HG03066 (cell line): Measurements from ENCODE around the gene ASIC5.
"Not testable (repeated sequence)": the region's sequence is repeated elsewhere in the genome, so short reads cannot be mapped to it uniquely, and the experiment has no call there.

Source experiments
- ATAC-seq: cut with Tn5 transposase; IDR thresholded peaks from one replicate; pipeline ENCODE4 v1.9.1; 2021; ENCODE audit warnings: low read depth; ENCODE audit not compliant: unreplicated experiment

The ASIC5 gene, protein sequence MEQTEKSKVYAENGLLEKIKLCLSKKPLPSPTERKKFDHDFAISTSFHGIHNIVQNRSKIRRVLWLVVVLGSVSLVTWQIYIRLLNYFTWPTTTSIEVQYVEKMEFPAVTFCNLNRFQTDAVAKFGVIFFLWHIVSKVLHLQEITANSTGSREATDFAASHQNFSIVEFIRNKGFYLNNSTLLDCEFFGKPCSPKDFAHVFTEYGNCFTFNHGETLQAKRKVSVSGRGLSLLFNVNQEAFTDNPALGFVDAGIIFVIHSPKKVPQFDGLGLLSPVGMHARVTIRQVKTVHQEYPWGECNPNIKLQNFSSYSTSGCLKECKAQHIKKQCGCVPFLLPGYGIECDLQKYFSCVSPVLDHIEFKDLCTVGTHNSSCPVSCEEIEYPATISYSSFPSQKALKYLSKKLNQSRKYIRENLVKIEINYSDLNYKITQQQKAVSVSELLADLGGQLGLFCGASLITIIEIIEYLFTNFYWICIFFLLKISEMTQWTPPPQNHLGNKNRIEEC

DNA sequence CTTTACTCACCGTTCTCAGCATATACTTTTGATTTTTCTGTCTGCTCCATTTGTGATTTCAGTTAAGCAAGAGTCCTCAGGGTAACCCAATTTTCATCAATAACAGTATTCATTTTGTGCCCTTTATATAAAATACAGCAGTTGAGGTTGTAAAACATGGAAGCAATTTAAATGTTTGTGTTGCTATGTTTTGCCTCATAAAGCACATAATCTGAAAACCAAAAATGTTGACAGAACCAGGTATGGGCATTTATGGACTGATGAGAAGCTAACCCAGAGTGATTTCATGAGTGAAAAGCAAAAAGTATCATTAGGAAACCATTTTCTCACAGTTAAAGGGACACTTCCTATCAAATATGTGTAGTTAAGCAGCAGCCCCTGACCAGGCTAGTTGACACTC is at the start of gene ASIC5:
Gene ASIC5, minus strand, starts transcription at position 101 of the 400 bp plus-strand sequence. Its CDS starts 51 bp downstream, at position 50.
- ATAC-seq = no peak

DNA sequence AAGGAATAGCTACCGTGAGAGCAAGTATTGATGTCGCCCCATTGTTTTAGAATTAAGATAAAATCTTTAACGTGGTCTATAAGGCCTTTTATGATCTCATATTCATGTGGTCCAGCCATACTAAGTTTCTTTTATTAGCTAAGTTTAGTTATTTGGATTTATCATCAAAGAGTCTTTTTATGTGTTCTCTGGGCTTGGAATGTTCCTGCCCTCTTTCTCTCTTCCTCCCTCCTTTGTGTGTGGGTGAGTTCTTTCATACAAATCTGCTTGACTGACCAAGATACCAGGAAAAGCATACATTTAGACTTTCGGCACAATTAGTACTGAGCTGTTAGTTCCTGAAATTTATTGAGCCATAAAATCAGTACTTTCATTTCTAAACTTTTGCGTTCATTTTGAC is 48.7 kb upstream of the ASIC5 start:
- ATAC-seq = no peak

DNA sequence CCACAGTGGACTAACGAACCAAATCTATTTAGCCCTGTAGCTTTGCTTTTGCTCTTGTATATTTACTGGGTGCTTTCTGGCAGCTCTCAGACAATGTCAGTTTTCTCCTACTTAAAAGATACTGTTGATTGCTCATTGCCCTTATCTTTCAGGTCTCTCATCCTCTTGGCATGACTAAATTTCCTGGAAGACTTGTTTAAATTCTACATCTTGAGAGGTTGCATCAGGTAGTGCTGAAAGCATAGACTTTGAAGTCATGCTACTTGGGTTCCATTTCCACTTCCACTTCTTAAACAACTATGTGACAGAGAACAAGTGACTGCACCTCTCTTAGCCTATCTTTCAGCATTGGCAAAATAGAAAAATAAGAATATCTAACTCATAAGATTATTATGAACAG is 45.8 kb upstream of the ASIC5 start:
- no peak for ATAC-seq

DNA sequence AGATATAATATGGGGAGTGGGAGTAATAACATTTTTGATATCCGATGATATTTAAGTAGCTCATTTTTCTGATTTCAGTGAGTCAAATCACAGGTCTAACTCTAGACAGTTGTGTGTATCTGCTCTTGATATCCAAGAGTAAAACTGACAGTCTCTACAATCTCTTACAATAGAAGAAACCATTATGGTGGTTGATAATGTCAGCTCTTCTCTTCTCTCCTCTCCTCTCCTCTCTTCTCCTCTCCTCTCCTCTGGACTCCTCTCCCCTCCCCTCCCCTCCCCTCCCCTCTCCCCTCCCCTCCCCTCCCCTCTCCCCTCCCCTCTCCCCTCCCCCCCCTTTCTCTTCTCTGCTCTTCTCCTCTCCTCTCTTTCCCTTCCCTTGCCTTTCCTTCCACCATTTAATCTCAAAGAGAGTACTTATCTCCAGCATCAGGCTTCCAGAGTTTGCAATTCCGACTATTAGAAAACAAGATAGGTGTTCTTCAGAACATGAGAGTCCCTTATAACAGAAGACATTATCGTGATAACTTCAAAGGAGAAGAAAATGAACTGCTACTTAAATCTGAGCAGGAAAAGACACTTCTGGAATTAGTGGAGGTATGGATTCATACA is 43.6 kb upstream of the ASIC5 start:
- no peak for ATAC-seq

DNA sequence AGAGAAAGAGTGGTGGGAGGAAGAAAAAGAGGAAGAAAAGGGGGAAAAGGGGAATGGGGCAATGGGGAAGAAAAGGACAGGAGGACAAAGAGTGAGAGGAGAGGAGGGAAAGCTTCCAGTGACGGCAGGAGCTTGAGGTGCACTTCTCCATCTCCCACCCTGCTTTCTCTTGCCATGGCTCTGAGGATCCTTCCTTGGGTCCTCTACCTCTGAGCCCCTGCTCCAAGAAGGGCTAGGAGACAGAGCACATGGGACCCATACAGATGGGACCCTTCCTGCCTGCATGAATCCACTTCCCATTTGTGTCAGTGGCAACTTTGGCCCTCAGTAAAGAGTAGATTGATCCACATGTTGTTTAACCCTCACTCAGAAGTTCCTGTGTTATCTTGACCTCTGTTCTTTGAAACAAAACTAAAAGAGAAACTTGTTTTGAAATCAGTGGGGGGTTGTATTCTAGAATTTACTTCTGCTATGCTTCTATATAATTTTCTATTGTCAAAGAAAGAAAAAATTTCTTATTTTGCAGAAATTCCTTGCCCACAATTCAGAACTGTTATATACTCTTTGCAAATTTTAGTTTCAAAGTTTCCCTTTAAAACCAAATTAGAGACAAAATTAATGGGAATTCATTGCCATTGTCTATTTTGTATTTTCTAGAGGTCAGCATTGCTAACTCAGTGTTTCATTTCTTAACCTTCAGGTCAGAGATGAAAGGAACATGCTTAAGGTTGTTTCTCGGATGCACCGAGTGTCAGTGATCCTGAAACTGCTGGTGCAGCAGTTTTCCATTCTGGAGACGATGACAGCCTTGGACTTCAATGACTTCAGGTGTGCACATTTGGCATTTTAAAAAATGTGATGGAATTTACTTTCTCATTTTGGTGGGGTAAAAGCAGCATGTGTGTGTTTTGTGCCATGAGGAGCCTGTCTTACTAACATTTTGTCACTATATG is 42.4 kb upstream of the ASIC5 start:
- ATAC-seq = no peak

DNA sequence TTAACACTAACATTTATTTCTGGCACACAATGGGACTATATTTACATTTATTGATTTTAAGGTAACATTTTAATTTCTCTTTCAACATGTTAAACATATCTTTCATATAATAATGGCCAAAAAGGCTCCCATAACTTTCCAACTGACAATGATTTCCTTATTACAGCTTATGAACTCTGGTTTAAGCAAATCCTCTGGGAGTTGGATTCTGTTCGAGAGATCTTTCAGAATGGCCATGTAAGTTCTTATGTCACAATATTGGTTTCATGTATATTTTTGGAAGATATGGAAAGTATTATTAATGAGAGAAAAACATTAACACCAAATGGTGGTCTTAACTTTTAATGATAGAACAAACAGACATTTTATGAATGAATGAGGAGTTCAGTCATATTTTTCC is 41.5 kb upstream of the ASIC5 start:
- ATAC-seq = no peak

DNA sequence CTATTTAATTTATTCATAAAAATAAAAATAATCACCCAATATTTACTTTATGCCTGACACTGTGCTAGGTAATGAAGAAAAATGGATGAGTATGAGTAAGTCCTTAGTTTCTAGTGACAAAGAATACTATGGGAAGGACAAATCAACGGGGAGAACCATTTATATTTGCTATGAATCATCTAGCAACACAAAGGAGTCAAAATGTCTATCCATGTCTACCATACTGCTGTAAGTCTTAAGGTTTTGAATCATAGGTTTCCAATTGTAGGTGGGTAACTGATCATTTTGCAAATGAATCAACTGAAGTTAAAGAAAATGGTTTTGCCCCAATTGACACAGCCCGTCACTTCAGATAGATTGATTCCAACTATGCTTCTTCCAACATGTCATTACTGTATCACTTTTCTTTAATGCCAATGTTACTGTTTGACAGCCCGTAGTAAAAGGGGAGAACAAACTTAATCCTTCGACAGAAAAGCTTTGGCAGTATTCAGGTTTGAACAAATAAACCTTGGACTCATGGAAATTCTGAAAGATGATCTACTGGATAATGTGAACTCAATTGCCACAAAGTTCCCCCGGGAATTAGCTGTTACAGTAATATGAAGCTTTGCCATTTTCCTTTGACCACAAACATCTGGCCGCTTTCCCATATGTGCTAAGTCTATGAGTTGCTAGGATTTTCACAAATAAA is 40.6 kb upstream of the ASIC5 start:
- no peak for ATAC-seq

DNA sequence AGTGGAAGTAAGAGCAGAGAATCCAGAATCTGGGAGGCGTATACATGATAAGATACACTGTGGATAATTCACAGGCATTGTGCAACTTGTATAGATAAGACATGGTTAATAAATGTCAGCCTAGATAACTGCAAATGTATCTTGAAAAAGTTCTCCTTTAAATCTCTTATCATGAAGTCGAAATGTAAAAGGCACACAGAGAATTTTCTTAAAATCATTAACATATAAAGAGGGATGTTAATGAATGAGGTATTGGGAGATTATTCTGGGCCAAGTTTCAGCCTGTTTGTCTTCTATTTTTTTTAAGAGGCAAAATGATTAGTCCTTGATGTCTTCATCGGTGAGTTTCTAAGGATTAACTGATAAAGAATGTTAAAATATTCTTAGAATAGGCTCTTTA is 38.3 kb upstream of the ASIC5 start:
- no peak for ATAC-seq

DNA sequence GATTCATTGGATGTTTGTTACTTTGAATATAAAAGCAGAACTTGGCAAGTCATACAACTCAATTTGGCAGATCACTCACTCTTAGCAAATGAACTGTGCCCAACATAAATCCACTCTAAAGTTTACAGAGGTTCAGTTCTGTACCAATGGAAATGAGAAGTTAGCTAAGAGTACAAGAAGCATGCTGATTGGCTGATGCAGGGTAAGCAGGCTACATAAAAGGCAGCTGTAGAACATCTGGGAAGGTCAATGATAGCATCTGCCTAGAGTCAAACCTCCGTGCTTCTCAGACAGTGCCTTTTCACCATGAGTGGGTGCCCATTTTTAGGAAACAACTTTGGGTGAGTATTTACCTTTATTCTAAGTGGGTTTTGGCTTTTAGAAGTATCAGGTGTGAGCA is 37.4 kb upstream of the ASIC5 start, which contains the start of gene TDO2:
Gene TDO2, plus strand, starts transcription at position 244 of the 400 bp plus-strand sequence. Its CDS starts 63 bp downstream, at position 307.
- no peak for ATAC-seq

DNA sequence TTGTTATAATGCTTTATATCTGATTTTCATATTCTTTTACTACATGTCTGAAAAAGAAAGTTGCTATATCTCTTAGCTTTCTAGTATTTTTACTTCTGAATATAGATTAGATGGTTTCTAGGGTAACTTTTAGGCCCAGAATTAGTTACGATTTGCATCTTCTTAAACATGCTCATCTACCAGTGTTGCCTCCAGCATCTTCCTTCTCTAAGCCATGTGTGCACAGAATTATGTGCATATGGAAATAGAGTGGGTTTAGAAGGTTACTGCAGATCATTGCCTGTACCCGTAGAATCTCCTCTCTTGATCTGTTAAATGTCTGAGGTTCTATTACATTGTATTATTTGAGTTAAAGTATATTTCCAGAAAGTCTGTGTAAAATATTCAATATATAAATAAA is 34.9 kb upstream of the ASIC5 start:
- no peak for ATAC-seq

DNA sequence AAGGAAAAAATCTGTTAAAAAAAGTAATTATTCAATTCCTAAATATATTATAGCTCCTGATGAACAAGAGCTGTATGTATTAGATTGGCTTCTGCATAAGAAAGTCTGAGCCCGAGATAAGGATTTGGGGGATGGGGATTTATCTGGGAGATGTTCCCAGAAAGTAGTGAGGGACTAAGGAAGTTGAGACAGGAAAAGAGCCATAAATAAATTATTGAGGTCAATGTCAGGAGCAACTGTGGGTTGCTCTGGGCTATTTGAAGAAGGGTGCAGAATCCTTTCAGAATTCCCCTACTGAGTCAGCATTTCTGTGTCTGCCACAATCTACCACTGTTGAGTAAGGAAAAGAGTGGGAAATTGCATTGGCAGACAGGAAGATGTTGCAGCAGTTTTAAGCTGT is 34.3 kb upstream of the ASIC5 start:
- ATAC-seq = no peak

DNA sequence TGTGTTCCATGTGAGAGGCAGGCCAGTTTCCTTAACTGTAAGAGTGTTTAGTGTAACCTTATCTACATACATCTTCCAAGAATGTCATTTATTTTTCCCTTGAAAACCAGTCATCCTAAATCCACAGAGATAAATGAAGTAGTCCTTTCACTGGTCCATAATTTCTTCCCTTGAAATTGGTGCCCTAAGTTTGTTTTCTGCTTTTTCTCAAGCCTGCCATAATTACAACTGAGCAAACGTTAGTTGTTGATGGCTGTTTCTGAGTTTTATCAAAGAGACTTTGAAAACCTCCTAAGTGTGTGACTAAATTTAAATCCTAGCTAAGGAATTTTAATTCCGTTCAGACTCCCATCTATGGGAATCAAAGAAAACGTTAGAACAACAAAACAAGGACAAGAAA is 33.8 kb upstream of the ASIC5 start:
- no peak for ATAC-seq

DNA sequence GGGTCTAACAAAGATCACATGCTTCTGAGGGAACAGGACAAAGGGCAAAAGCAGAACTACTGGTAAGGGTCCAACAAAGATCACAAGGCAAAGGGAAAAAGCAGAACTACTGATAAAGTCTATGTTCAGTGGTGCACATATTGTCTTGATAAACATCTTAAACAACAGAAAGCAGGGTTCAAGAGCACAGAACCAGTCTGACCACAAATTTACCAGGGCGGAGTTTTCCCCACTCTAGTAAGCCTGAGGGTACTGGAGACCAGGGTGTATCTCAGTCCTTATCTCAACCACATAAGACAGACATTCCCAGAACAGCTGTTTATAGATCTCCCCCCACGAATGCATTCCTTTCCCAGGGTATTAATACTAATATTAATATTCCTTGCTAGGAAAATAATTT is 32.3 kb upstream of the ASIC5 start:
- ATAC-seq = not testable (repeated sequence)

DNA sequence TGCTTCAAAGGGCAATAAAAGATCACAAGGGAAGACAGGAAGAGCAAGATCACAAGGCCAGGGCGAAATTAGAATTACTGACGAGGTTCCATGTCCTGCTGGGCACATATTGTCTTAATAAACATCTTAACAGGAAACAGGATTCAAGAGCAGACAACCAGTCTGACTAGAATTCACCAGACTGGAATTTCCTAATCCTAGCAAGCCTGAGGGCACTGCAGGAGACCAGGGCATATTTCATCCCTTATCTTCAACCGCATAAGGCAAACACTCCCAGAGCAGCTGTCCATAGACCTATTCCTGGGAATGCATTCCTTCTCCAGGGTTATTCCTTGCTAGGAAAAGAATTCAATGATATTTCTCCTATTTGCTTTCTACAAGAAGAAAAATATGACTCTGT is 25.0 kb upstream of the ASIC5 start:
- no peak for ATAC-seq

DNA sequence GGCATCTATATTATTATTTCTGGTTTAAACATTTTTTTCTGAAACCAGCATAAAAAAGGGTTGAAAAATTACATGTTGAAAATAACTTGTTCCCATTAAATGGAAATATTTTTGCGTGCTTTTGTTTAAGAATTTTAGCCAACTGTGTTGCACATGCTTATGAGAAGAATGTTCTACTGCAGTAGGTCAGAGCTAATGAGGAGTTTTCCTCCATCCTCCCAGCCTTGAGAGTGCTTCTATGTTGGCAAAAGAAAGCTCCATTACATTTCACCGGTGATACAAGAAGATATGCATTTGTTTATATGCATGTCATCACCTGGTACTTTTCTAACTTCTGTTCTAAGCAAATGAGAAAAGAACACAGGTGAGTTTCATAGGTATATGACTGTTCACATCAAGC is 23.9 kb upstream of the ASIC5 start:
- no peak for ATAC-seq

DNA sequence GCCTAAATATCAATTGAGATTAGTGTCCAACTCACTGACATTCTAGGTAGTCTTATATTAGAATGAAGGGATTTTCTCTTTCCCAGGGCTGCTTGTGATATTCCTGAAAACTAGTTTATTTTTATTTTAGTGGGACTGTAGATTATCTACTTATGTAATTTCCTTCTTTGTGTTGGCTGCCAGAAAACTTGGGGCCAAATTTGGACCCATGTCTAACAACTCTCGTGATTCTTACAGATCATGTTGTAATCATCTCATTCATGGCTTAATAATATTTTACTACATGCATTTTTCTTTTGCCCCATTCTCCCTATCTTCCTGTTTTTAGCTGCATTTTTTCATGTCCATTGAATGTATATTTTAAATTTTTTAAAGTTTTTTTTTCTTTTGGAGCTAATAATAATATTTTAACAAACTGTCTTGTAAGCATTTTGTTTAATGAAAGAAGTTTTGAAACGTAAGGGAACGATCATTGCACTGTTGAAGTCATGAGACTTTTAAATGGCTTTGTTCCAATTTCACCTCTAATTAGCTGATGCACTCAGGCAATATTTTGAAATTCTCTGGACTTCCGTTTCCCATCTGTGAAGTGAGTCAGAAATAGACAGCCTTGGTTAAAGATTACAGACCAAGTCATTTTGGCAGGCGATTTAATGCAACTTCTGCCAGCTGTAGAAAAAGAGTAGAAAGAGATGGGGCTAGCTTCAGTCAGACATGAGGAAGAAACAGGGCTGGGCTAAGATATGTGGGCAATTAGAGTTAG is 23.1 kb upstream of the ASIC5 start:
- ATAC-seq = peak; percentile 85

DNA sequence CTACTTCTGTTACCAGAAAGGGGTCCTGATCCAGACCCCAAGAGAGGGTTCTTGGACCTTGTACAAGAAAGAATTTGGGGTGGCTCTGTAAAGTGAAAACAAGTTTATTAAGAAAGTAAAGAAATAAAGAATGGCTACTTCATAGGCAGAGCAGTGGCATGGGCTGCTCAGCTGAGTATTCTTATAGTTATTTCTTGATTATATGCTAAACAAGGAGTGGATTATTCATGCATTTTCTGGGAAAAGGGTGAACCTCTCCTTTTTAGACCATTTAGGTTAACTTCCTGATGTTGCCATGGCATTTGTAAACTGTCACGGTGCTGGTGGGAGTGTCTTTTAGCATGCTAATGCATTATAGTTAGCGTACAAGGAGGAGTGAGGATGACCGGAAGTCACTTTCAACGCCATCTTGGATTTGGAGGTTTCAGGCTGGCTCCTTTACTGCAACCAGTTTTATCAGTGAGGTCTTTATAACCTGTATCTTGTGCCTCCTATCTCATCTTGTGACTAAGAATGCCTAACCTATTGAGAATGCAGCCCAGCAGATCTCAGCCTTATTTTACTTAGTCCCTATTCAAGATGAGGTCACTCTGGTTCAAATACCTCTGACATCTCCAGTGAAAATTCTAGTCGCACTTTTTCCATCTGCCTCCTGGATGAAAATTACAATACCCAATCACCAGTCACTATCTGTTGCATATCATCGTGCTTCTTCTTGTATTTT is 21.9 kb upstream of the ASIC5 start:
- no peak for ATAC-seq

DNA sequence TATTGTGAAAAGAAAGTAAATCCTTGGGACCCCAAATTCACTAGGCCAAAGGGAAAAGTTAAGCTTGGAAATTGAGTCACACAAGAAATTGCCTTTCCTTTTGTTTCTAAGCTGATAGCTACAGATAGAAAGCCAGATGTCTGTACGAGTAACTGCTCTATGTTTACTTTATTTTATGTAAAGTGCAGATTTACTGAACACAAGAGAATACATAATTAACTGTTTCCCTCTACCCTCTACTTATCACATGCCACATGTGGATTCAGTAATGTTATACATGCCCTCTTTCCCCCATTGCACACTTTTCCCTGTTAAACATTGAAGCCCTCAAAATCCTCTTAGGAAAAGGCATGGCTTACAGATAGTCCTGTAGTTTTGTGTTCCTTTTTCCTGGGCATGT is 21.0 kb upstream of the ASIC5 start:
- ATAC-seq = no peak

DNA sequence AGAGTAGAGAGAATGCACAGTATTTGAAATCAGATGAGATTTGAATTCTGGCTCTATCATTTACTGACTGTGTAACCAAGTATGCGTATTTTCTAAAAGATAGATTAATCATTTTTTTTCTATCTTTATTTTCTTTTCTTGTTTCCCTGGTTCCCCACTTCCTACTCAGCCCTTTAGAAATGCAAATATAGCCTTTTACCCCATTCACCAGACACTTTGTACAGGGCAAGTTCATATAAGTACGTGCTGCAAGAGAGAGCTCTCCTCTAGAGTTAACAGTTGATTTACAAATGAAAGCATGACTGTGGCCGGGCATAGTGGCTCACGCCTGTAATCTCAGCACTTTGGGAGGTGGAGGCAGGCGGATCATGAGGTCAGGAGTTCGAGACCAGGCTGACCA is 19.6 kb upstream of the ASIC5 start:
- no peak for ATAC-seq
